Adrenal gland (tissue), 5 donors: ENCODE data around the gene DOCK6.

Experiments used
- POLR2A ChIP-seq, 2 donors: fragments of 450-650 bp; IDR thresholded peaks; one replicate each; pipeline ENCODE4 v1.6.1; 2017; ENCODE audit warnings: antibody characterized with exemption in 2 of 2, mild to moderate bottlenecking in 2 of 2, moderate library complexity in 1 of 2
- TF ChIP-seq, protein P1 (sequence below), 6 experiments: fragments of 450-650 bp in 4 of 6; fragments of 200-600 bp in 2 of 6; sonication (generic) in 1 of 6; IDR thresholded peaks; 1 replicate in 5 of 6; 2 replicates in 1 of 6; pipeline versions ENCODE4 v1.5.1 to v1.8.0; 2016 to 2021; ENCODE audit warnings: antibody characterized with exemption in 6 of 6, mild to moderate bottlenecking in 2 of 6, moderate library complexity in 1 of 6
- donor health status: DM: no; HTN: no; CAD: no.

DNA sequence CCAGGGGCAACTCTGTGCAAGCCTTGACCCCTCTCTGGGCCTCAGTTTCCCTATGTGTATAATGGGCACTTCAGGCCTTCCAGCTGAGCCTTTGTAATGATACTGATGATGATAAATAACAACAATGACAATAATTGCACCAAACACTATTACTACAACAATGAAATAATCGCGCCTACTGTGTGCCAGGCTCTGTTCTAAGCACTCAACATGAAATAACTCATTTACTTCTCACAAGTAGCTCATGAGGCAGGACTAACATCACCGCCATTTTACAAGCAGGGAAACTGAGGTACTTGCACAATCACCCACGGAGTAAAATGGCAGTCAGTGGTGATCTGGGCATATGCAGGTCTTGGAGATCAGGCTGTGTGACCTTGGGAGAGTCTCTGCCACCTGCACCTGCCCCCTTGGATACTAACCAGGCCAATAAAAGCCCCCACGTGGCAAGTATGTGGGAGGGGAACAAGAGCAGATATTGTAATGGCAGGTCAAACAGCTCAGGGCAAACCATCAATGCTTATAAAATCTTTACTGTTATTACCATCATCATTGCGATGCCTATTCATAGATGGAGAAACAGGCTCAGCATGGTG lies 23.4 kb downstream of the DOCK6 start:
- TF ChIP-seq, protein P1, sequence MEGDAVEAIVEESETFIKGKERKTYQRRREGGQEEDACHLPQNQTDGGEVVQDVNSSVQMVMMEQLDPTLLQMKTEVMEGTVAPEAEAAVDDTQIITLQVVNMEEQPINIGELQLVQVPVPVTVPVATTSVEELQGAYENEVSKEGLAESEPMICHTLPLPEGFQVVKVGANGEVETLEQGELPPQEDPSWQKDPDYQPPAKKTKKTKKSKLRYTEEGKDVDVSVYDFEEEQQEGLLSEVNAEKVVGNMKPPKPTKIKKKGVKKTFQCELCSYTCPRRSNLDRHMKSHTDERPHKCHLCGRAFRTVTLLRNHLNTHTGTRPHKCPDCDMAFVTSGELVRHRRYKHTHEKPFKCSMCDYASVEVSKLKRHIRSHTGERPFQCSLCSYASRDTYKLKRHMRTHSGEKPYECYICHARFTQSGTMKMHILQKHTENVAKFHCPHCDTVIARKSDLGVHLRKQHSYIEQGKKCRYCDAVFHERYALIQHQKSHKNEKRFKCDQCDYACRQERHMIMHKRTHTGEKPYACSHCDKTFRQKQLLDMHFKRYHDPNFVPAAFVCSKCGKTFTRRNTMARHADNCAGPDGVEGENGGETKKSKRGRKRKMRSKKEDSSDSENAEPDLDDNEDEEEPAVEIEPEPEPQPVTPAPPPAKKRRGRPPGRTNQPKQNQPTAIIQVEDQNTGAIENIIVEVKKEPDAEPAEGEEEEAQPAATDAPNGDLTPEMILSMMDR (IDR thresholded peaks at IDR 0.05) = no peak
- TF ChIP-seq POLR2A (IDR thresholded peaks at IDR 0.05) = no peak
